H1 (cell line): Measurements from ENCODE around the gene DOCK1. TPM values are rescaled to one million over a fixed set of nuclear protein-coding genes. Genes with fewer than 3 reads are reported as not detected.

ENCODE experiments used
- CTCF ChIA-PET: fragments of 300-600 bp; sonication (Branson Sonifier 250); formaldehyde crosslinking; loops from one replicate; lab custom pipeline; 2021; ENCODE audit not compliant: partially characterized antibody; lab: Charles Lee
- POLR2A ChIA-PET: fragments of 300-600 bp; sonication (Branson Sonifier 250); formaldehyde crosslinking; loops from one replicate; lab custom pipeline; 2021; ENCODE audit warnings: inconsistent platforms; ENCODE audit not compliant: partially characterized antibody; lab: Charles Lee
- DNase-seq, 2 experiments: peaks; one replicate each; pipeline versions ENCODE4 v3.0.0 to v3.0.0-alpha.2; 2010 to 2022; ENCODE audit warnings: low spot score in 2 of 2, low read depth in 1 of 2, mixed read lengths in 1 of 2
- FAIRE-seq: peaks from 2 replicates; lab custom pipeline; 2011; peaks lifted over from hg19 to GRCh38; lab: Jason Lieb, UNC
- H2AFZ ChIP-seq: 2 replicates; pipeline ENCODE4 v1.8.1; 2012; ENCODE audit warnings: low read length, inconsistent platforms
- H2AK5ac ChIP-seq: 2 replicates; pipeline ENCODE4 v1.6.1; 2013; ENCODE audit warnings: low read depth, low read length
- H2BK120ac ChIP-seq: replicated peaks from 2 replicates; pipeline ENCODE3; 2013; ENCODE audit warnings: low read depth, low read length, inconsistent platforms
- H2BK12ac ChIP-seq: 2 replicates; pipeline ENCODE4 v1.6.1; 2013; ENCODE audit warnings: low read depth, low read length
- H2BK15ac ChIP-seq: 2 replicates; pipeline ENCODE4 v1.6.1; 2013; ENCODE audit warnings: low read length
- H2BK20ac ChIP-seq: 2 replicates; pipeline ENCODE4 v1.6.1; 2013; ENCODE audit warnings: low read length
- H2BK5ac ChIP-seq: 2 replicates; pipeline ENCODE4 v1.6.1; 2013; ENCODE audit warnings: low read depth, low read length
- H3K14ac ChIP-seq: 2 replicates; pipeline ENCODE4 v1.6.1; 2013; ENCODE audit warnings: inconsistent platforms; ENCODE audit not compliant: insufficient read length
- H3K18ac ChIP-seq: 2 replicates; pipeline ENCODE4 v1.6.1; 2013; ENCODE audit warnings: low read length; ENCODE audit errors: extremely low read depth
- H3K23ac ChIP-seq: 2 replicates; pipeline ENCODE4 v1.6.1; 2013; ENCODE audit warnings: inconsistent platforms; ENCODE audit not compliant: insufficient read length
- H3K23me2 ChIP-seq: 2 replicates; pipeline ENCODE4 v1.6.1; 2013; ENCODE audit warnings: low read depth, low read length
- H3K27ac ChIP-seq: 2 replicates; pipeline ENCODE4 v1.6.1; 2011; ENCODE audit warnings: low read depth, low read length, inconsistent platforms
- H3K27me3 ChIP-seq, 4 experiments: replicated peaks in 1 of 4; 1 replicate in 1 of 4; 2 replicates in 3 of 4; pipeline versions ENCODE4 v1.6.1 to v1.8.1; 2011 to 2013; ENCODE audit warnings: low read length in 3 of 4, mild to moderate bottlenecking in 3 of 4, inconsistent platforms in 2 of 4, mixed read lengths in 2 of 4, moderate library complexity in 1 of 4; ENCODE audit not compliant: control insufficient read depth in 3 of 4, insufficient read depth in 3 of 4; ENCODE audit errors: extremely low read depth in 1 of 4
- H3K36me3 ChIP-seq, 4 experiments: 2 replicates each; pipeline versions ENCODE4 v1.6.1 to v1.8.1; 2011 to 2013; ENCODE audit warnings: mild to moderate bottlenecking in 4 of 4, low read length in 3 of 4, moderate library complexity in 2 of 4, control low read depth in 1 of 4, inconsistent platforms in 1 of 4; ENCODE audit not compliant: insufficient read depth in 4 of 4, control insufficient read depth in 2 of 4
- H3K4ac ChIP-seq: replicated peaks from 2 replicates; pipeline ENCODE3; 2013; ENCODE audit warnings: low read length, low read depth, mixed read lengths, inconsistent platforms; ENCODE audit not compliant: insufficient read length
- H3K4me1 ChIP-seq, 4 experiments: replicated peaks in 1 of 4; 1 replicate in 1 of 4; 2 replicates in 3 of 4; pipeline versions ENCODE4 v1.6.1 to v1.8.1; 2011 to 2013; ENCODE audit warnings: low read length in 3 of 4, inconsistent platforms in 2 of 4, mixed read lengths in 1 of 4; ENCODE audit not compliant: insufficient read depth in 4 of 4, control insufficient read depth in 3 of 4
- H3K4me2 ChIP-seq, 2 experiments: 2 replicates each; pipeline versions ENCODE4 v1.6.1 to v1.8.1; 2011 to 2013; ENCODE audit warnings: low read depth in 2 of 2, low read length in 2 of 2, control low read depth in 1 of 2, inconsistent platforms in 1 of 2, mild to moderate bottlenecking in 1 of 2; ENCODE audit not compliant: insufficient read depth in 1 of 2
- H3K4me3 ChIP-seq, 4 experiments: fragments of 200-600, 300-600 bp in 1 of 4; sonication (generic), shearing (Covaris generic), sonication (Bioruptor Twin) in 1 of 4; 2 replicates each; pipeline versions ENCODE4 v1.5.1 to v1.8.1; 2011 to 2016; ENCODE audit warnings: low read length in 4 of 4, low read depth in 3 of 4, control low read depth in 2 of 4, inconsistent platforms in 2 of 4, mild to moderate bottlenecking in 2 of 4, mixed read lengths in 1 of 4, moderate library complexity in 1 of 4; ENCODE audit not compliant: insufficient read depth in 2 of 4; ENCODE audit errors: extremely low read depth in 1 of 4
- H3K56ac ChIP-seq: replicated peaks from 2 replicates; pipeline ENCODE3; 2013; ENCODE audit warnings: low read depth, mild to moderate bottlenecking, mixed read lengths, low read length, inconsistent platforms; ENCODE audit not compliant: insufficient read length
- H3K79me1 ChIP-seq: 2 replicates; pipeline ENCODE4 v1.6.1; 2013; ENCODE audit warnings: low read depth, low read length, control low read depth
- H3K79me2 ChIP-seq, 2 experiments: 2 replicates each; pipeline versions ENCODE4 v1.6.1 to v1.8.1; 2012 to 2013; ENCODE audit warnings: low read length in 2 of 2, mild to moderate bottlenecking in 2 of 2, inconsistent platforms in 1 of 2; ENCODE audit not compliant: insufficient read depth in 2 of 2, control insufficient read depth in 1 of 2
- H3K9ac ChIP-seq, 4 experiments: replicated peaks in 1 of 4; 1 replicate in 1 of 4; 2 replicates in 3 of 4; pipeline versions ENCODE4 v1.6.1 to v1.8.1; 2011 to 2013; ENCODE audit warnings: low read depth in 3 of 4, low read length in 3 of 4, control low read depth in 2 of 4, mild to moderate bottlenecking in 2 of 4, moderate library complexity in 2 of 4, inconsistent platforms in 1 of 4; ENCODE audit errors: extremely low read depth in 1 of 4
- H3K9me3 ChIP-seq, 2 experiments: 2 replicates each; pipeline versions ENCODE4 v1.6.1 to v1.8.1; 2012 to 2013; ENCODE audit warnings: mild to moderate bottlenecking in 2 of 2, moderate library complexity in 2 of 2, control low read depth in 1 of 2, inconsistent platforms in 1 of 2, low read depth in 1 of 2, low read length in 1 of 2, mixed read lengths in 1 of 2; ENCODE audit not compliant: insufficient read depth in 2 of 2
- H4K20me1 ChIP-seq, 2 experiments: replicated peaks in 1 of 2; 2 replicates each; pipeline versions ENCODE3 to v1.8.1; 2011 to 2013; ENCODE audit warnings: inconsistent platforms in 2 of 2, low read length in 2 of 2, mild to moderate bottlenecking in 1 of 2; ENCODE audit not compliant: insufficient read depth in 2 of 2, control insufficient read depth in 1 of 2
- H4K5ac ChIP-seq: 2 replicates; pipeline ENCODE4 v1.6.1; 2013; ENCODE audit warnings: low read length, low read depth, mixed read lengths, inconsistent platforms; ENCODE audit not compliant: insufficient read length
- H4K8ac ChIP-seq: 2 replicates; pipeline ENCODE4 v1.8.0; 2013; ENCODE audit warnings: mild to moderate bottlenecking, moderate library complexity, low read length, inconsistent platforms; ENCODE audit not compliant: insufficient read depth; ENCODE audit errors: extremely low read depth
- H4K91ac ChIP-seq: replicated peaks from 2 replicates; pipeline ENCODE3; 2013; ENCODE audit warnings: low read length, mixed read lengths, inconsistent platforms; ENCODE audit not compliant: insufficient read length
- POLR2A ChIP-seq, 2 experiments: IDR thresholded peaks; 1 replicate in 1 of 2; 2 replicates in 1 of 2; pipeline ENCODE4 v1.6.1; 2011; ENCODE audit warnings: low read depth in 2 of 2, low read length in 2 of 2, mild to moderate bottlenecking in 2 of 2; ENCODE audit errors: control extremely low read depth in 1 of 2
- RFX5 ChIP-seq: IDR thresholded peaks from 2 replicates; pipeline ENCODE4 v1.6.1; 2011; ENCODE audit warnings: low read depth, low read length, improper control_type of control experiment, borderline replicate concordance
- WGBS, 2 experiments: shearing (Covaris generic) in 1 of 2; methylation state at CpG; one replicate each; pipeline versions ENCODE4 v1.1.6 to v1.1.7; 2013 to 2015; ENCODE audit warnings: low lambda C conversion rate in 2 of 2, mixed read lengths in 2 of 2, inconsistent platforms in 1 of 2, low coverage in 1 of 2, missing lambda C conversion rate in 1 of 2; ENCODE audit not compliant: insufficient replicate concordance in 2 of 2, insufficient coverage in 1 of 2, insufficient read length in 1 of 2; ENCODE audit errors: extremely low coverage in 1 of 2, missing lambda C conversion rate in 1 of 2; 5-methylcytosine and 5-hydroxymethylcytosine counted together
- polyA plus RNA-seq, 7 experiments: library from polyadenylated mRNA; depleted of rRNA in 3 of 7; stranded (reverse) in 5 of 7; unstranded in 2 of 7; fragments of >200 nt in 5 of 7; fragments of 200-250 nt in 2 of 7; gene quantifications; 1 replicate in 5 of 7; 2 replicates in 1 of 7; 4 replicates in 1 of 7; pipeline versions ENCODE4 v1.2.1 to v1.2.3, GENCODE V29; 2011 to 2013; ENCODE audit warnings: missing spikeins in 2 of 7, mixed read lengths in 2 of 7
- total RNA-seq: library from RNA; stranded (reverse); fragmentation: NEBNext Ultra II Directional; extraction: Animal tissue kit (Norgen Biotek cat#: 25700); gene quantifications from 2 replicates; pipeline ENCODE4 v1.2.1, GENCODE V29; 2021

DOCK1 gene
- total and polyA plus RNA-seq, 2 of the 8 experiments (the other 6 are each of a cell fraction or from before 2014, with no cell fraction given) = 11.6 to 53.0 TPM

GRCh38 chr10:127017541-127018297 lies 112.5 kb downstream of the DOCK1 start:
- H3K4me2 ChIP-seq = no peak overlapping the region
- H3K36me3 ChIP-seq = peaks cover 0 to 17% (median 5%) of the 10 kb centered on the region in 4 experiments; a peak in 4 of 8 replicates
- no peaks in the 10 kb centered on the region for H3K79me2 ChIP-seq
- H3K9me3 ChIP-seq = no peaks in the 10 kb centered on the region
- H3K4me1 ChIP-seq = peaks cover 0 to 1% (median 0%) of the 10 kb centered on the region in 4 experiments; a peak in 1 of 7 replicates
- H4K91ac ChIP-seq = no peak overlapping the region
- no peak overlapping the region for H2BK5ac ChIP-seq
- no peaks in the 10 kb centered on the region for H3K27me3 ChIP-seq
- FAIRE-seq (no peak), DNase-seq (no peak)
- H3K23ac ChIP-seq = no peak overlapping the region
- no peak overlapping the region for H2BK15ac ChIP-seq
- CTCF ChIA-PET = no interaction called here
- H3K56ac ChIP-seq = no peak overlapping the region
- 85% methylated on average over 18 of the region's 20 CpGs; no CpG with 5 or more reads in 1 of the 2 experiments for WGBS, 2 experiments
- H2BK120ac ChIP-seq = no peak overlapping the region
- no peak overlapping the region for H3K14ac ChIP-seq
- H4K5ac ChIP-seq = no peak overlapping the region
- POLR2A ChIA-PET = no interaction called here
- H3K4ac ChIP-seq = no peak overlapping the region
- H3K27ac ChIP-seq = no peak overlapping the region
- H2AK5ac ChIP-seq = no peak overlapping the region
- H3K9ac ChIP-seq = peak overlapping the region in 1 of 4 experiments; percentile 32; a peak in 1 of 7 replicates
- H4K20me1 ChIP-seq = peaks cover 0 to 17% of the 10 kb centered on the region in 2 experiments
- no peak overlapping the region for H3K4me3 ChIP-seq
- no peak overlapping the region for H4K8ac ChIP-seq
- H2BK12ac ChIP-seq = no peak overlapping the region
- H2BK20ac ChIP-seq = no peak overlapping the region
- peaks cover 10% of the 10 kb centered on the region for H3K23me2 ChIP-seq
- peaks cover 4% of the 10 kb centered on the region; the same call in 1 of the 2 replicates for H3K79me1 ChIP-seq
- no peak overlapping the region for H2AFZ ChIP-seq
- H3K18ac ChIP-seq = no peak overlapping the region
- TF ChIP-seq RFX5 = no peak
- no peak for TF ChIP-seq POLR2A (IDR thresholded peaks at IDR 0.05; ENCODE audit: control extremely low read depth in 1 of 2, low read depth in 2 of 2, low read length in 2 of 2)
